Measurements from ENCODE around the gene NANS. TPM values are rescaled to one million over a fixed set of nuclear protein-coding genes. Genes with fewer than 3 reads are reported as not detected.
"Not testable (repeated sequence)": the region's sequence is repeated elsewhere in the genome, so short reads cannot be mapped to it uniquely, and the experiment has no call there.

The NANS gene
- total and polyA plus RNA-seq, 4 experiments from 2014 or later, result 22.1 to 55.3 (median 28.9) TPM

- peak overlapping the region; percentile 63 for H3K27ac ChIP-seq (ENCODE audit: low read depth, low read length)
- ChIA-PET POLR2A (ENCODE audit: partially characterized antibody) (interaction anchor here (0.7 to 18.2 kb wide), 10 partner anchors 9 to 203 kb away, joined by 3 to 412 read pairs (median 6); partner anchors contain the start of genes CORO2A, TBC1D2, TRIM14 and TRMO), CTCF (ENCODE audit: partially characterized antibody) (interaction anchor here (0.8 to 3.1 kb wide), 4 partner anchors 10 to 83 kb away, joined by 3 to 24 read pairs (median 8); partner anchors contain the start of genes CORO2A and TRIM14)
- Mint-ChIP-seq H3K4me1 (peaks cover 57 to 91% (median 76%) of the 10 kb centered on the region in 4 donors), H3K9me3 (no peaks in the 10 kb centered on the region), H3K4me3 (peak overlapping the region; percentile 17 to 84 (median 62)), H3K36me3 (peaks cover 52 to 56% of the 10 kb centered on the region in 2 donors), H3K27me3 (no peaks in the 10 kb centered on the region), H3K27ac (peak overlapping the region; percentile 86 to 98 (median 96))
- H3K36me3 ChIP-seq (ENCODE audit: insufficient read depth, low read length), result peaks cover 10% of the 10 kb centered on the region
- H3K4me3 ChIP-seq (ENCODE audit: low read length in 2 of 2), result no peak overlapping the region
- H3K9me3 ChIP-seq (ENCODE audit: control insufficient read depth in 1 of 2, low read length in 2 of 2), result no peaks in the 10 kb centered on the region
- intact Hi-C loops (cut with micrococcal nuclease), result loop anchor here (1.0 kb wide), 1 partner anchor 10 kb away; no protein-coding TSS in a partner anchor
- peak; percentile 63 to 76 (median 67) for DNase-seq
- peaks cover 88% of the 10 kb centered on the region for H3K4me1 ChIP-seq (ENCODE audit: insufficient read depth, low read length)
- H3K27me3 ChIP-seq (ENCODE audit: insufficient read depth, low read length), result no peaks in the 10 kb centered on the region
These were observed 52.0 kb downstream of the NANS start for GRCh38 chr9:98108531-98109031.

DNA sequence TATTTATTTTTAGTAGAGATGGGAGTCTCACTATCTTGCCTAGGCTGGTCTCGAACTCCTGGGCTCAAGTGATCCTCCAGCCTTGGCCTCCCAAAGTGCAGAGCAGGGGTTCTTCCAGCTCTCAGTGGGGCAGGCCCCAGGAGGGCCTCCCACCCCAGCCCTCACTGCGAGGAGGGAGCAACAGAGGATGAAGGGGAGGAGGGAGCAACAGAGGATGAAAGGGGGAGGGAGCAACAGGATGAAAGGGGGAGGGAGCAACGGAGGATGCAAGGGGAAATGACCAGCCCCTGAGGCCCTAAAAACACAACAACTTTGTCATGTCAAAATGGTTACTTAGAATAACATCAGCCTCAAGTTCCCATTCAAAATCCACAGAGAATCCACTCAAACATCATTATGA lies 52.5 kb downstream of the NANS start:
- no peak for DNase-seq
- Mint-ChIP-seq H3K27me3 (no peaks in the 10 kb centered on the region), H3K9me3 (no peaks in the 10 kb centered on the region), H3K4me1 (peaks cover 54 to 88% (median 74%) of the 10 kb centered on the region in 4 donors), H3K4me3 (peak overlapping the region in 6 of 8 donors; percentile 45 to 84 (median 62)), H3K36me3 (peaks cover 48 to 56% of the 10 kb centered on the region in 2 donors), H3K27ac (peak overlapping the region; percentile 86 to 98 (median 96))
- H3K27ac ChIP-seq (ENCODE audit: low read depth, low read length), result peak overlapping the region; percentile 63
- no peaks in the 10 kb centered on the region for H3K9me3 ChIP-seq (ENCODE audit: control insufficient read depth in 1 of 2, low read length in 2 of 2)
- POLR2A ChIA-PET (ENCODE audit: partially characterized antibody), result interaction anchor here (0.9 to 18.2 kb wide), 9 partner anchors 10 to 186 kb away, joined by 3 to 412 read pairs (median 7); partner anchors contain the start of genes CORO2A, TBC1D2, TRIM14 and TRMO
- CTCF ChIA-PET (ENCODE audit: partially characterized antibody), result interaction anchor here (0.9 to 3.1 kb wide), 5 partner anchors 9 to 83 kb away, joined by 3 to 24 read pairs (median 4); partner anchors contain the start of genes CORO2A and TRIM14
- peaks cover 10% of the 10 kb centered on the region for H3K36me3 ChIP-seq (ENCODE audit: insufficient read depth, low read length)
- H3K4me3 ChIP-seq (ENCODE audit: low read length in 2 of 2), result no peak overlapping the region
- intact Hi-C loops (cut with micrococcal nuclease), result no loop called here
- peaks cover 88% of the 10 kb centered on the region for H3K4me1 ChIP-seq (ENCODE audit: insufficient read depth, low read length)
- no peaks in the 10 kb centered on the region for H3K27me3 ChIP-seq (ENCODE audit: insufficient read depth, low read length)

DNA sequence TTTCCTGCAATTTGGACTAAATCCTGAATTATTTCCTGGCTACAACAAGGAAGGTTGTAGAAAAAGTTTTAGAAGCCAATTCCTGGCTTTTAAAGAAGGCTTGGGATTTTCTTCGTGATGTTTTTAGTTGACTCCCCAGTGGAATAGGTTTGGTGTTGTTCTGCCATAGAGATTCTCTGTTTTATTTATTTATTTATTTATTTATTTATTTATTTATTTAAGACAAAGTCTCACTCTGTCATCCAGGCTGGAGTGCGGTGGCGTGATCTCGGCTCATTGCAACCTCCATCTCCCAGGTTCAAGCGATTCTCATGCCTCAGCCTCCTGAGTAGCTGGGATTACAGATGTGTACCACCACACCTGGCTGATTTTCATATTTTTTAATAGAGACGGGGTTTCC lies 60.6 kb downstream of the NANS start:
- ChIA-PET POLR2A (ENCODE audit: partially characterized antibody) (interaction anchor here (5.1 to 8.2 kb wide), 3 partner anchors 15 to 139 kb away, joined by 36 to 412 read pairs (median 112); partner anchors contain the start of gene TBC1D2), CTCF (ENCODE audit: partially characterized antibody) (interaction anchor here (1.1 to 5.3 kb wide), 9 partner anchors 8 to 139 kb away, joined by 3 to 54 read pairs (median 21); partner anchors contain the start of genes CORO2A and TBC1D2)
- H3K36me3 ChIP-seq (ENCODE audit: insufficient read depth, low read length); H3K4me3 ChIP-seq (ENCODE audit: low read length in 2 of 2); intact Hi-C loops (cut with micrococcal nuclease); DNase-seq; H3K9me3 ChIP-seq (ENCODE audit: control insufficient read depth in 1 of 2, low read length in 2 of 2); H3K27me3 Mint-ChIP-seq; H3K9me3 Mint-ChIP-seq; H3K27me3 ChIP-seq (ENCODE audit: insufficient read depth, low read length); H3K27ac ChIP-seq (ENCODE audit: low read depth, low read length): not testable (repeated sequence)
- peaks cover 76% of the 10 kb centered on the region for H3K4me1 ChIP-seq (ENCODE audit: insufficient read depth, low read length)
- Mint-ChIP-seq H3K36me3 (peaks cover 10 to 16% of the 10 kb centered on the region in 2 donors), H3K4me1 (peaks cover 36 to 65% (median 50%) of the 10 kb centered on the region in 4 donors), H3K4me3 (peak overlapping the region in 5 of 8 donors; percentile 21 to 96 (median 90)), H3K27ac (peak overlapping the region in 4 of 7 donors; percentile 32 to 95 (median 66))

GRCh38 chr9:98117984-98118639 lies 61.6 kb downstream of the NANS start:
- H3K9me3 Mint-ChIP-seq, result no peaks in the 10 kb centered on the region
- H3K36me3 Mint-ChIP-seq, result peaks cover 8 to 16% of the 10 kb centered on the region in 2 donors
- intact Hi-C loops (cut with micrococcal nuclease), result loop anchor here (1.0 to 2.0 kb wide), 8 partner anchors 10 to 195 kb away; partner anchors contain the start of genes CORO2A, TBC1D2 and TRMO
- H3K4me3 Mint-ChIP-seq, result peak overlapping the region; percentile 87 to 96 (median 92)
- H3K27ac Mint-ChIP-seq, result peak overlapping the region; percentile 89 to 99 (median 95)
- H3K36me3 ChIP-seq (ENCODE audit: insufficient read depth, low read length), result peaks cover 8% of the 10 kb centered on the region
- peaks cover 40 to 70% (median 54%) of the 10 kb centered on the region in 4 donors for H3K4me1 Mint-ChIP-seq
- no peaks in the 10 kb centered on the region for H3K27me3 ChIP-seq (ENCODE audit: insufficient read depth, low read length)
- POLR2A ChIA-PET (ENCODE audit: partially characterized antibody), result interaction anchor here (0.8 to 8.2 kb wide), 15 partner anchors 10 to 196 kb away, joined by 3 to 412 read pairs (median 10); partner anchors contain the start of genes ANP32B, CORO2A, NANS and TBC1D2
- no peaks in the 10 kb centered on the region for H3K27me3 Mint-ChIP-seq
- peak overlapping the region; percentile 70 to 87 for H3K4me3 ChIP-seq (ENCODE audit: low read length in 2 of 2)
- CTCF ChIA-PET (ENCODE audit: partially characterized antibody), result interaction anchor here (0.9 to 6.6 kb wide), 25 partner anchors 9 to 195 kb away, joined by 3 to 60 read pairs (median 6); partner anchors contain the start of genes CORO2A, NANS and TBC1D2
- peak overlapping the region; percentile 92 for H3K27ac ChIP-seq (ENCODE audit: low read depth, low read length)
- peak; percentile 58 to 73 (median 60) for DNase-seq
- H3K9me3 ChIP-seq (ENCODE audit: control insufficient read depth in 1 of 2, low read length in 2 of 2), result no peaks in the 10 kb centered on the region
- H3K4me1 ChIP-seq (ENCODE audit: insufficient read depth, low read length), result peaks cover 78% of the 10 kb centered on the region

DNA sequence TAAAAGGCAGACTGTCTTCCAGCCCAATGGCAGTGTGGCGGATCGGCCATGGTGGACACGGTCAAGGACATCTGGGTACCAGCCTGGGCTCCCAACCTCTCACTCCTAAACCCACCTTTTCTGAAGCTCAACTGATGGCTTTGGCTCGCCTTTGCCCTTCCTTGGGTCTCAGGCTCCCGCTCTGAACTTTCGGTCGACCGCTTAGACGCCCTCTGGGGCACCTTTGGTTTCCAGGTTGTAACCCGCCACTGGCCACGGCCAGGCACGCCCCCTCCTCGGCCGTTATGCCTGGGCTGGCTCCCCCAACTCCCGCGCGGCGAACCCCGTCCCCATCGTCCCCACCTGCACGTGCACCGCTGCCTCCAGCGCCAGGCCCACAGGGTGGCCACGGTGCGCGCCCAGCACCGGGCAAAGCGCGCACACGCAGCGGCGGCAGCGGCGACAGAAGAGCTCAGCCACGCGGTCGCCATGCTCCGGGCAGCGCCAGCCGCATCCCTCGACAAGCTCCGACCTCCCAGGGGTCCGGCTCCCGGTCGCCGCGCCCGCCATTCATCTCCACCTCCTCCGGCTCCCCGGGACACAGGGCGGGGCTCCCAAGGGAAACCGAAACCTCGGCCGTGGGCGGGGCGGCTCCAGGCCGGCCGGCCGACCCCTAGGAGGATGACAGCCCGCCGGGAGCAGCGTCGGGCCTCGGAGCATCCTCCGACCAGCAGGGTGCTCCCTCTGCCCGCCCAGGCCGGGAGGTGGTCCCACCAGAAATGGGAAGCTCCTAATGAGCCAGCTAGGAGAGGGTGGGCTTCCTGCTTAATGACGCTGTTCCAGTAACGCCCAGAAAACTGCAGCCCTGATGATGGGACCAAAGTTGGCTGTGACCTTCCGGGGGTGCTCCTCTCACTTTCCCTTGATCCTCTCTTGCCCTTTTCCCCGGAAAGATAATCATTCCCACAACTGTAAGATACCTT lies 62.4 kb downstream of the NANS start, which contains the start of gene TRIM14:
Gene TRIM14 (minus strand): TSS at position 583 of the 962 bp plus-strand sequence. CDS start 34 bp downstream, at position 549.
- POLR2A ChIA-PET (ENCODE audit: partially characterized antibody), result interaction anchor here (0.8 to 8.2 kb wide), 17 partner anchors 10 to 197 kb away, joined by 3 to 412 read pairs (median 8); partner anchors contain the start of genes ANP32B, CORO2A, NANS and TBC1D2
- CTCF ChIA-PET (ENCODE audit: partially characterized antibody), result interaction anchor here (0.9 to 6.6 kb wide), 24 partner anchors 10 to 195 kb away, joined by 3 to 60 read pairs (median 6); partner anchors contain the start of genes CORO2A, NANS and TBC1D2

DNA sequence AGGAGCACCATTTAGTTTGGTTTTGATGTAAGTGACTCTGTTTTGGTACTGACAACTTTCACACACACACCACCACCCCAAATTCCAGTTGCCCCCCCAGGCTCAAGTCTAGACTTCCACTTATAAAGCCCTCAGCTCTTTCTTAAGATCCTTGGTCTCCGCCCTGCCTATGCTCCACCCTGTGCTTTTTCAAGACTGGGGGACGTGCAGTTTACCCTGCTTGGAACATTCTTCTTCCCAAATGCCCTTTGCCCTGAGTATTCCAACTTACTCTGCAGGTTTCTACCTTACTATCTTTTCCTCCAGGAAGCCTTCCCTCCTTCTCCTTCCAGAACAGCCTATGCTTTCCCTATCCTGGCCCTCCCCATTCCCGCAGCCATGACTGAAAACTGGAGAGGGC lies 63.9 kb downstream of the NANS start:
- Mint-ChIP-seq H3K27ac (peak overlapping the region; percentile 89 to 94 (median 93)), H3K9me3 (no peaks in the 10 kb centered on the region), H3K36me3 (peaks cover 8 to 25% of the 10 kb centered on the region in 2 donors), H3K4me1 (peaks cover 35 to 59% (median 49%) of the 10 kb centered on the region in 4 donors), H3K4me3 (peak overlapping the region; percentile 76 to 96 (median 88)), H3K27me3 (no peaks in the 10 kb centered on the region)
- H3K27ac ChIP-seq (ENCODE audit: low read depth, low read length), result peak overlapping the region; percentile 55
- H3K27me3 ChIP-seq (ENCODE audit: insufficient read depth, low read length), result no peaks in the 10 kb centered on the region
- ChIA-PET POLR2A (ENCODE audit: partially characterized antibody) (interaction anchor here (0.7 to 8.2 kb wide), 15 partner anchors 9 to 215 kb away, joined by 3 to 412 read pairs (median 4); partner anchors contain the start of genes CORO2A, TBC1D2 and TRMO), CTCF (ENCODE audit: partially characterized antibody) (interaction anchor here (1.0 to 6.6 kb wide), 15 partner anchors 9 to 196 kb away, joined by 3 to 60 read pairs (median 4); partner anchors contain the start of genes ANP32B and CORO2A)
- intact Hi-C loops (cut with micrococcal nuclease), result no loop called here
- H3K36me3 ChIP-seq (ENCODE audit: insufficient read depth, low read length), result peaks cover 12% of the 10 kb centered on the region
- peak overlapping the region in 1 of 2 donors; percentile 6 for H3K4me3 ChIP-seq (ENCODE audit: low read length in 2 of 2)
- no peaks in the 10 kb centered on the region for H3K9me3 ChIP-seq (ENCODE audit: control insufficient read depth in 1 of 2, low read length in 2 of 2)
- DNase-seq, result no peak
- H3K4me1 ChIP-seq (ENCODE audit: insufficient read depth, low read length), result peaks cover 59% of the 10 kb centered on the region

More for the DNA sequence above, 62.4 kb downstream of the NANS start, which contains the start of gene TRIM14:
- Histone ChIP-seq H3K9me3 (ENCODE audit: control insufficient read depth in 1 of 2, low read length in 2 of 2) (no peaks in the 10 kb centered on the region), H3K27me3 (ENCODE audit: insufficient read depth, low read length) (no peaks in the 10 kb centered on the region), H3K4me1 (ENCODE audit: insufficient read depth, low read length) (peaks cover 70% of the 10 kb centered on the region), H3K36me3 (ENCODE audit: insufficient read depth, low read length) (peaks cover 8% of the 10 kb centered on the region), H3K27ac (ENCODE audit: low read depth, low read length) (peak within 1 kb of the TSS; percentile 92), H3K4me3 (ENCODE audit: low read length in 2 of 2) (peak within 1 kb of the TSS; percentile 70 to 87)
- Mint-ChIP-seq H3K4me1 (peaks cover 37 to 65% (median 50%) of the 10 kb centered on the region in 4 donors), H3K9me3 (no peaks in the 10 kb centered on the region), H3K27me3 (no peaks in the 10 kb centered on the region), H3K36me3 (peaks cover 8 to 16% of the 10 kb centered on the region in 2 donors), H3K27ac (peak within 1 kb of the TSS; percentile 89 to 99 (median 95)), H3K4me3 (peak within 1 kb of the TSS; percentile 87 to 96 (median 92))
- peak; percentile 35 to 71 (median 45) for DNase-seq
- intact Hi-C loops (cut with micrococcal nuclease), result loop anchor here (1.0 to 2.0 kb wide), 8 partner anchors 11 to 196 kb away; partner anchors contain the start of genes CORO2A, TBC1D2 and TRMO

Measured in CD4-positive, alpha-beta memory T cell (primary cell).